Ovary (tissue), 3 donors: ENCODE measurements around the gene SCAPER.
A peak's percentile ranks its signal among the peaks of the same experiment; 100 is the strongest.

ENCODE experiments used
- EP300 ChIP-seq: sonication (generic); formaldehyde crosslinking; IDR thresholded peaks from one replicate; pipeline ENCODE4 v1.6.1; 2017; ENCODE audit warnings: antibody characterized with exemption
- POLR2A ChIP-seq: fragments of 450-650 bp; IDR thresholded peaks from one replicate; pipeline ENCODE4 v1.6.1; 2017; ENCODE audit warnings: antibody characterized with exemption, mild to moderate bottlenecking, moderate library complexity
- TF ChIP-seq, protein P1 (sequence below), 3 donors: fragments of 450-650 bp in 2 of 3; fragments of 200-600 bp in 1 of 3; IDR thresholded peaks; one replicate each; pipeline versions ENCODE4 v1.5.1 to v1.8.0; 2016 to 2022; ENCODE audit warnings: antibody characterized with exemption in 3 of 3, mild to moderate bottlenecking in 1 of 3
- donor health status: DM: no; HTN: no; CAD: no.

DNA sequence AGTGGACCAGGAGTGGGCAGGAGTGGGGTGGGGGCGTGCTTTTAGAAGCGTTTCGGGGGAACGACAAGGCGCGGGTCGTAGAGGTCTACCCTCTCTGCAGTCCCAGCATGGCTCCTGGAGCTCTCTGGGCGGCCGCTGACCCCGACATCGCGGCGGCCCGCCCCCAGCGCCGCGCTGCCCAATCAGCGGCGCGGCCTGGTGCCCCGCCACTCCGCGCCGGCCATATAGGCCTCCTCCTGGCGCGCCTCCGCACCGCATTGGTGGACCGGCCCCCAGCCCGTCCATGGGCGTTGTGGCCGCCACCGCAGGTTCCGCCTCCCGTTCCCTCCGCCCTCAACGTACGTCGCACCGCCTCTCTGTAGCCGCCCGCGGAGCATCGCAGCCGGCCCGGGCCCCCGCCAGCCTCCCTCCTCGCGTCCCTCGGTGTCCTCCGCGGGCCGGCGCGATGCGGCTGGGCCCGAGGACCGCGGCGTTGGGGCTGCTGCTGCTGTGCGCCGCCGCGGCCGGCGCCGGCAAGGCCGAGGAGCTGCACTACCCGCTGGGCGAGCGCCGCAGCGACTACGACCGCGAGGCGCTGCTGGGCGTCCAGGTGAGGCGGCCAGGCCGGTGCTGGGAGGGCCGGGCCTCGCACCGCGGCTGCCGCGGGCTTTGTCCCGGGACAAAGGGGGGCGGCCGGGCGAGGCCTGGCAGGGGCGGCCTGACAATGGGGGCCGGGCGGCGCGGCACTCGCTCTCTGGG lies 26.4 kb upstream of the SCAPER start, which contains the start of gene RCN2:
- TF ChIP-seq, protein P1, sequence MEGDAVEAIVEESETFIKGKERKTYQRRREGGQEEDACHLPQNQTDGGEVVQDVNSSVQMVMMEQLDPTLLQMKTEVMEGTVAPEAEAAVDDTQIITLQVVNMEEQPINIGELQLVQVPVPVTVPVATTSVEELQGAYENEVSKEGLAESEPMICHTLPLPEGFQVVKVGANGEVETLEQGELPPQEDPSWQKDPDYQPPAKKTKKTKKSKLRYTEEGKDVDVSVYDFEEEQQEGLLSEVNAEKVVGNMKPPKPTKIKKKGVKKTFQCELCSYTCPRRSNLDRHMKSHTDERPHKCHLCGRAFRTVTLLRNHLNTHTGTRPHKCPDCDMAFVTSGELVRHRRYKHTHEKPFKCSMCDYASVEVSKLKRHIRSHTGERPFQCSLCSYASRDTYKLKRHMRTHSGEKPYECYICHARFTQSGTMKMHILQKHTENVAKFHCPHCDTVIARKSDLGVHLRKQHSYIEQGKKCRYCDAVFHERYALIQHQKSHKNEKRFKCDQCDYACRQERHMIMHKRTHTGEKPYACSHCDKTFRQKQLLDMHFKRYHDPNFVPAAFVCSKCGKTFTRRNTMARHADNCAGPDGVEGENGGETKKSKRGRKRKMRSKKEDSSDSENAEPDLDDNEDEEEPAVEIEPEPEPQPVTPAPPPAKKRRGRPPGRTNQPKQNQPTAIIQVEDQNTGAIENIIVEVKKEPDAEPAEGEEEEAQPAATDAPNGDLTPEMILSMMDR (IDR thresholded peaks at IDR 0.05) = peak in 1 of 3 donors; percentile 31
- TF ChIP-seq POLR2A (peak; percentile 69), EP300 (no peak)
